Fibroblast of lung (primary cell): Measurements from ENCODE around the gene ZNF775. TPM values are rescaled to one million over a fixed set of nuclear protein-coding genes. Genes with fewer than 3 reads are reported as not detected.
A peak's percentile ranks its signal among the peaks of the same experiment; 100 is the strongest.

Source experiments
- DNase-seq, 2 donors: peaks; one replicate each; pipeline versions ENCODE4 v3.0.0 to v3.0.0-alpha.2; 2010; ENCODE audit warnings: low read depth in 2 of 2
- H2AFZ ChIP-seq: 2 replicates; pipeline ENCODE4 v1.5.1; 2012; ENCODE audit warnings: low read length, control low read depth, inconsistent platforms
- H3K27ac ChIP-seq: 2 replicates; pipeline ENCODE4 v1.5.1; 2011; ENCODE audit warnings: low read length, control low read depth; ENCODE audit not compliant: insufficient read depth
- H3K27me3 ChIP-seq: 2 replicates; pipeline ENCODE4 v1.5.1; 2011; ENCODE audit warnings: mild to moderate bottlenecking, low read length; ENCODE audit not compliant: control insufficient read depth, insufficient read depth
- H3K36me3 ChIP-seq: 2 replicates; pipeline ENCODE4 v1.5.1; 2011; ENCODE audit warnings: low read length; ENCODE audit not compliant: control insufficient read depth, insufficient read depth
- H3K4me1 ChIP-seq: 2 replicates; pipeline ENCODE4 v1.5.1; 2011; ENCODE audit warnings: low read length; ENCODE audit not compliant: control insufficient read depth, insufficient read depth; ENCODE audit errors: extremely low read depth
- H3K4me2 ChIP-seq: 2 replicates; pipeline ENCODE4 v1.5.1; 2011; ENCODE audit warnings: low read length, control low read depth; ENCODE audit not compliant: insufficient read depth; ENCODE audit errors: extremely low read depth
- H3K4me3 ChIP-seq, 4 experiments: fragments of 200-600 bp in 1 of 4; sonication (generic) in 1 of 4; replicated peaks in 1 of 4; 2 replicates each; pipeline ENCODE4 v1.5.1; 2011 to 2016; ENCODE audit warnings: low read length in 4 of 4, low read depth in 3 of 4, mild to moderate bottlenecking in 3 of 4, control low read depth in 2 of 4, inconsistent platforms in 1 of 4, mixed read lengths in 1 of 4; ENCODE audit not compliant: insufficient read depth in 1 of 4; ENCODE audit errors: control extremely low read depth in 1 of 4
- H3K79me2 ChIP-seq: 2 replicates; pipeline ENCODE4 v1.5.1; 2012; ENCODE audit warnings: mild to moderate bottlenecking, low read length, inconsistent platforms; ENCODE audit not compliant: control insufficient read depth, insufficient read depth
- H3K9ac ChIP-seq: 2 replicates; pipeline ENCODE4 v1.5.1; 2011; ENCODE audit warnings: mild to moderate bottlenecking, low read length, control low read depth; ENCODE audit not compliant: insufficient read depth
- H3K9me3 ChIP-seq: 2 replicates; pipeline ENCODE4 v1.5.1; 2012; ENCODE audit warnings: low read depth, low read length; ENCODE audit not compliant: control insufficient read depth, insufficient read depth
- H4K20me1 ChIP-seq: 2 replicates; pipeline ENCODE4 v1.5.1; 2011; ENCODE audit warnings: low read length; ENCODE audit not compliant: control insufficient read depth, insufficient read depth; ENCODE audit errors: extremely low read depth
- CTCF ChIP-seq, 2 donors: IDR thresholded peaks in 1 of 2; conservative IDR thresholded peaks in 1 of 2; 1 replicate in 1 of 2; 2 replicates in 1 of 2; pipeline ENCODE4 v1.5.1; 2011 to 2012; ENCODE audit warnings: low read length in 2 of 2, control low read depth in 1 of 2, inconsistent platforms in 1 of 2, low read depth in 1 of 2, mild to moderate bottlenecking in 1 of 2
- EZH2 ChIP-seq: IDR thresholded peaks from 2 replicates; pipeline ENCODE4 v1.5.1; 2012; ENCODE audit warnings: low read length, control low read depth, mild to moderate bottlenecking; ENCODE audit errors: missing control alignments
- polyA plus RNA-seq, 2 donors: library from polyadenylated mRNA; depleted of rRNA in 1 of 2; stranded (reverse) in 1 of 2; unstranded in 1 of 2; fragments of >200 nt; gene quantifications; 2 replicates each; pipeline ENCODE4 v1.2.1, GENCODE V29; 2011 to 2012; ENCODE audit warnings: missing spikeins in 1 of 2
- total RNA-seq: library from RNA; depleted of rRNA; stranded (reverse); fragments of >200 nt; gene quantifications from 2 replicates; pipeline ENCODE4 v1.2.1, GENCODE V29; 2014

ZNF775 gene
- total and polyA plus RNA-seq, 2 donors (not counting 1 experiment from before 2014, with no cell fraction given) = 1.2 to 9.6 TPM

GRCh38 chr7:150341263-150342120 lies 37.6 kb upstream of the ZNF775 start, which contains the start of gene RARRES2:
Gene RARRES2, minus strand, starts transcription at chr7:150341629. Its CDS starts 1,020 bp downstream, at chr7:150340609.
- peak within 1 kb of the TSS in 3 of 4 experiments; percentile 14 to 65 (median 46) for H3K4me3 ChIP-seq
- H3K27ac ChIP-seq = no peak within 1 kb of the TSS
- no peaks in the 10 kb centered on the region for H4K20me1 ChIP-seq
- peak within 1 kb of the TSS; percentile 25 for H3K4me2 ChIP-seq
- peaks cover 8% of the 10 kb centered on the region for H3K4me1 ChIP-seq
- H2AFZ ChIP-seq = no peak within 1 kb of the TSS
- H3K9me3 ChIP-seq = no peaks in the 10 kb centered on the region
- peak within 1 kb of the TSS; percentile 30 for H3K9ac ChIP-seq
- no peaks in the 10 kb centered on the region for H3K79me2 ChIP-seq
- peaks cover 31% of the 10 kb centered on the region for H3K27me3 ChIP-seq
- TF ChIP-seq CTCF (conservative IDR thresholded peaks at IDR 0.05 in 1 of 2, IDR thresholded peaks at IDR 0.05 in 1 of 2; ENCODE audit: low read depth in 1 of 2, low read length in 2 of 2) = no peak
- TF ChIP-seq EZH2 = peak; percentile 66
- peak; percentile 25 to 74 for DNase-seq
- no peaks in the 10 kb centered on the region for H3K36me3 ChIP-seq

GRCh38 chr7:150342121-150342408 lies 37.1 kb upstream of the ZNF775 start:
- TF ChIP-seq CTCF (conservative IDR thresholded peaks at IDR 0.05 in 1 of 2, IDR thresholded peaks at IDR 0.05 in 1 of 2; ENCODE audit: low read depth in 1 of 2, low read length in 2 of 2) = no peak
- no peak for TF ChIP-seq EZH2
- no peaks in the 10 kb centered on the region for H3K79me2 ChIP-seq
- no peak overlapping the region for H3K9ac ChIP-seq
- H3K27me3 ChIP-seq = peaks cover 33% of the 10 kb centered on the region
- no peak overlapping the region for H3K27ac ChIP-seq
- no peak for DNase-seq
- no peaks in the 10 kb centered on the region for H3K9me3 ChIP-seq
- H3K36me3 ChIP-seq = no peaks in the 10 kb centered on the region
- H2AFZ ChIP-seq = no peak overlapping the region
- H3K4me1 ChIP-seq = peaks cover 8% of the 10 kb centered on the region
- no peaks in the 10 kb centered on the region for H4K20me1 ChIP-seq
- H3K4me2 ChIP-seq = no peak overlapping the region
- H3K4me3 ChIP-seq = peak overlapping the region in 1 of 4 experiments; percentile 38

- peaks cover 33% of the 10 kb centered on the region for H3K27me3 ChIP-seq
These were observed 35.9 kb upstream of the ZNF775 start for GRCh38 chr7:150343225-150343624.

More at GRCh38 chr7:150343225-150343624, 35.9 kb upstream of the ZNF775 start:
- Histone ChIP-seq H3K9me3 (no peaks in the 10 kb centered on the region), H3K9ac (no peak overlapping the region), H3K36me3 (no peaks in the 10 kb centered on the region), H4K20me1 (no peaks in the 10 kb centered on the region), H3K79me2 (no peaks in the 10 kb centered on the region), H3K4me3 (no peak overlapping the region), H2AFZ (no peak overlapping the region), H3K4me1 (peaks cover 8% of the 10 kb centered on the region), H3K27ac (no peak overlapping the region), H3K4me2 (no peak overlapping the region)
- TF ChIP-seq CTCF (conservative IDR thresholded peaks at IDR 0.05 in 1 of 2, IDR thresholded peaks at IDR 0.05 in 1 of 2; ENCODE audit: low read depth in 1 of 2, low read length in 2 of 2) (no peak), EZH2 (no peak)
- DNase-seq = no peak
